Stimulated activated CD8-positive, alpha-beta memory T cell treated with anti-CD3 and anti-CD28 coated beads, Interleukin-12 subunit alpha, Interleukin-12 subunit beta, amount 100 ng/mL, for 4 hours (primary cell): ENCODE results near the gene PROK2.

Experiments
- DNase-seq: peaks from one replicate; pipeline ENCODE4 v3.0.0-alpha.2; 2020; ENCODE audit warnings: low read depth

PROK2 gene

GRCh38 chr3:71786551-71786950, 1.6 kb upstream of the PROK2 start:
- no peak for DNase-seq

GRCh38 chr3:71786217-71786549, 1.2 kb upstream of the PROK2 start:
- no peak for DNase-seq

DNA sequence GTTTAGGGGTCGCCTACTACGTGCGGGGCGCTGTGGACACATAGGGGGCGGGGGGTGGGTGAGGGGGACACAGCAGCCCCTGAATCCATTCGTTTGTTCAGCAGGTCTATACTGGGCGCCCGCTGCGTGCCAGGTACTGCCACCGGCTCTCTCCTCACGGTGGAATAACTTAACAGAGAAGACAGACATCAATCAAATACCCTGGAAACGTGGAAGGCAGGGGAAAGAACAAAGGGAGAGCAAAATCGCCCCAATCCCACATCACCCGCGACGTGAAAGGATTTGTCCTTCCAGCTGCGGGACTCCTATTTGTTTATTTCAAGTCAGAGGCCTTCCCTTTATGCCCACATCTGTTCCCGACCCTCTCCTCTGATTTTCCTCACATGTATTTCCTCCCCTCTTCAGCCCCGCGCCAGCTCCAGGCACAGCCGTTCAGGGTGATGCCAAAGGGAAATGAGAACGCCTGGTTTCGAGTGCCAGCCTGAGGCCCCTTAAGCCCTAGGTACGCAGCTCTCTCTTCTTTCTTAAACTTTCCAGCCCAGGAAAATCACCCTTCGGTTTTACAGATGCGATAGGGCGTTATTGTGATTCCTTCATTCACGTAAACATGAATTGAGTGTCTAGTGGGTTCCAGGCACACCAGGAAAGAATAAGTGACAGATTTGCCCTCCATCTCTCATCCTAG, 726 bp upstream of the PROK2 start:
- DNase-seq = no peak

DNA sequence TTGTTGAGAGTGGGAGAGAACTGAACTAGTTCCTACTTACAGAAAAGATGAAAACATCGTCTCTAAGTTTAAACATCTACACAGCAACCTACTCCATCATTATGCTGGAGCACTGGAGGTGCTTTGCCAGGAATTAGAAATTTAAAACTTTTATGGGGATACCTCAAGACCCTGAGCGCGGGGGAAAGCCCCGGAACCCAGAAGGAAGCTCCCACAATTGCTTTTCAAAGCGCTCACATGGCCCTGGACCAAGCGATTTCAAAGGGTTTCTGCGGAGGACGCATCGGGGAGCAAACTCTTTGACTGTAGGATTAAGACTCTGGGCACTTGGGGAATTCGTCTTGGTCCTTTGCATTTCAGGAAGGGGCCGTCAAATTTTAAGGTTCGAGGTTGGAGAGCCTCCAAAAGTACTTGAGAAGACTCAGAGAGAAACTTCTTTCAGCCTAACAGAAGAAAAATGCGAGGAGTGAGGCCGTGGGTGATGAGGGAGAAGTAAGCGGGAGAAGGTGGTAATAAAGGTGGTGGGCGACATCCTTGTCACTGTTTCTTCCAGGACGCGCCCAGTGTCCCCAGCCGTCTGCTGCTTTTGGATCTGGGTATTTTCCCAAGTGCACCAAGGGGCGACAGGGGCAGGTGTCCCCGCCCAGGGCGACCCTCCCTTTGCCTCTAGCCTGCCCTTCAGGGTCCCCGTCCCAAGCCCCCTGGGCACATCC, 591 bp downstream of the PROK2 start:
- no peak for DNase-seq

- no peak for DNase-seq
These were observed 1.8 kb downstream of the PROK2 start for GRCh38 chr3:71783152-71783551.

- no peak for DNase-seq
These were observed 4.5 kb downstream of the PROK2 start for GRCh38 chr3:71780430-71780829.

GRCh38 chr3:71779674-71780377, 5.1 kb downstream of the PROK2 start:
- no peak for DNase-seq

- DNase-seq = no peak
These were observed 6.6 kb downstream of the PROK2 start for GRCh38 chr3:71778353-71778752.

- no peak for DNase-seq
These were observed 8.4 kb downstream of the PROK2 start for GRCh38 chr3:71776538-71776937.

DNA sequence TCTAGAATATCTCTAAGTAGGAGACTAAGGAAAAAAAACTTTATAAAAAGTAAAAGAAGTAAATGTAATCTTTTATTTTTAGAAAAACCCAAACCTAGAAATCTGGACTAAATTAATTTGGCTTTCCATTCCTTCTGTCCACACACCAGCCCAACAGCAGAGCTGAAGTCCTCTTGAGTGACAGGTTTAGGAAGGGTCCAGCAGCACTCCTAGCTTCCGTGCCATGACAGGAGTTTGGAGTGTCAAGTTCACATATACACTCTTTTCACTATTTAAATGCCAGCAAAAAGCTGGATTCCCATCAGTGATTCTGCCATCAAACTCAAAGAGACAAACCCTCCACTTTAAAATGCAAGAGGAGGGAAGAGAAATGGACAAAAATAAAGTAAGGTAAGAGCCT, 13.1 kb downstream of the PROK2 start:
- DNase-seq = no peak

- no peak for DNase-seq
These were observed 13.8 kb downstream of the PROK2 start for GRCh38 chr3:71771126-71771525.

- DNase-seq = no peak
These were observed 21.5 kb downstream of the PROK2 start for GRCh38 chr3:71763426-71763825.

- no peak for DNase-seq
These were observed 24.8 kb downstream of the PROK2 start for GRCh38 chr3:71760140-71760539.

GRCh38 chr3:71759401-71759800, 25.5 kb downstream of the PROK2 start:
- DNase-seq = no peak

- no peak for DNase-seq
These were observed 26.9 kb downstream of the PROK2 start for GRCh38 chr3:71758091-71758490.

- DNase-seq = no peak
These were observed 30.2 kb downstream of the PROK2 start for GRCh38 chr3:71754610-71755253.

DNA sequence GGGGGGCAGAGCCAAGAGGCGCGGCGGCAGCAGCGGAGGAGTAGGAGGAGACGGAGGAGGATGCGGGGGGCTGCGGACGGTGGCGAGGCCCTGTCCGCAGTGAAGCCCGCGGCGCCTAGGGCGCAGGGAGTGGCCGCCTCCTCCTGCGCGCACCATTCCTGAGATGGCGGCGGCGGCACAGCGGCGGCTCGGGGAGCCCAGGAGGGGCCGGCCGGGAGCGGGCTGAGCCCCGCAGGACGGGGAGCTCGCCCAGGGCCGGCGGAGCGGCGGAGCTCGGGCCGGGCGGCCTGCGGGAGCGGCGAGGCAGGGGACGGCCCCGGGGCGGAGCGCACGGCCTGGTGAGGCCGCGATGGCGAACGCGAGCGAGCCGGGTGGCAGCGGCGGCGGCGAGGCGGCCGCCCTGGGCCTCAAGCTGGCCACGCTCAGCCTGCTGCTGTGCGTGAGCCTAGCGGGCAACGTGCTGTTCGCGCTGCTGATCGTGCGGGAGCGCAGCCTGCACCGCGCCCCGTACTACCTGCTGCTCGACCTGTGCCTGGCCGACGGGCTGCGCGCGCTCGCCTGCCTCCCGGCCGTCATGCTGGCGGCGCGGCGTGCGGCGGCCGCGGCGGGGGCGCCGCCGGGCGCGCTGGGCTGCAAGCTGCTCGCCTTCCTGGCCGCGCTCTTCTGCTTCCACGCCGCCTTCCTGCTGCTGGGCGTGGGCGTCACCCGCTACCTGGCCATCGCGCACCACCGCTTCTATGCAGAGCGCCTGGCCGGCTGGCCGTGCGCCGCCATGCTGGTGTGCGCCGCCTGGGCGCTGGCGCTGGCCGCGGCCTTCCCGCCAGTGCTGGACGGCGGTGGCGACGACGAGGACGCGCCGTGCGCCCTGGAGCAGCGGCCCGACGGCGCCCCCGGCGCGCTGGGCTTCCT, 31.0 kb downstream of the PROK2 start, which contains the start of gene GPR27:
GPR27 (plus strand) TSS at position 155 of the 909 bp plus-strand sequence; CDS start at position 350, 195 bp downstream.
- no peak for DNase-seq

- no peak for DNase-seq
These were observed 31.9 kb downstream of the PROK2 start for GRCh38 chr3:71752831-71753700.

GRCh38 chr3:71751602-71752001, 33.3 kb downstream of the PROK2 start:
- no peak for DNase-seq

- DNase-seq = no peak
These were observed 40.2 kb downstream of the PROK2 start for GRCh38 chr3:71744738-71745137.

DNA sequence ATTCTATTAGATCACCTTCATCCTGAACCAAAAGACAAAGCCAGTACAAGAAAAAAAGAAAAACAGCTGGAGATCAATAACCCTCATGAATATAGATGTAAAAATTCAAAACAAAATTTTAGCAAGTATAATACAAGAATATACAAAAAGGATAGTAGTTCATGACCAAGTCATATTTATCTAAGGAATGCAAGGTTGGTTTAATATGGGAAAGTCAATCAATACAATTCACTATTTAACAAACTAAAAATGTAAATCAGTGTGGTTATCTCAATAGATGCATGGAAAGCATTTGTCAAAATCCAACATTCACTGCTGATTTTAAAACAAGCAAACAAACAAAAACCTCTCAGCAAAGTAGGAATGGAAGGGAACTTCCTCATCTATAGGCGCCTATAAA, 42.3 kb downstream of the PROK2 start:
- no peak for DNase-seq
